NCI-H2107 treated with DMSO at 0.1 percent for 48 hours (cell line): Measurements from ENCODE around the gene GAL3ST1.
"Not testable (repeated sequence)": the region's sequence is repeated elsewhere in the genome, so short reads cannot be mapped to it uniquely, and the experiment has no call there.

Experiments
- DNase-seq: peaks from one replicate; lab custom pipeline; 2025; ENCODE audit not compliant: unreplicated experiment; lab: John Stamatoyannopoulos, UW

Gene GAL3ST1

GRCh38 chr22:30598986-30599385 lies 24.5 kb upstream of the GAL3ST1 start:
- DNase-seq: no peak

GRCh38 chr22:30596886-30597285 lies 22.4 kb upstream of the GAL3ST1 start:
- DNase-seq: no peak

GRCh38 chr22:30596199-30596598 lies 21.7 kb upstream of the GAL3ST1 start:
- no peak for DNase-seq

- not testable (repeated sequence) for DNase-seq
These were observed 17.9 kb upstream of the GAL3ST1 start for GRCh38 chr22:30592360-30592713.

- DNase-seq: peak; percentile 95
These were observed 17.3 kb upstream of the GAL3ST1 start, which contains the start of gene PES1 for GRCh38 chr22:30591588-30592359. Gene PES1 (minus strand): TSS chr22:30591910. CDS start chr22:30591833, 77 bp downstream.

- no peak for DNase-seq
These were observed 16.7 kb upstream of the GAL3ST1 start for GRCh38 chr22:30591191-30591587.

- no peak for DNase-seq
These were observed 11.9 kb upstream of the GAL3ST1 start for GRCh38 chr22:30586414-30586813.

GRCh38 chr22:30584441-30584840 lies 10.0 kb upstream of the GAL3ST1 start:
- DNase-seq: no peak

- no peak for DNase-seq
These were observed 8.5 kb upstream of the GAL3ST1 start for GRCh38 chr22:30582788-30583545.

- DNase-seq: no peak
These were observed 7.6 kb upstream of the GAL3ST1 start for GRCh38 chr22:30582051-30582450.

- DNase-seq: no peak
These were observed 6.4 kb upstream of the GAL3ST1 start for GRCh38 chr22:30580896-30581295.

- no peak for DNase-seq
These were observed 4.0 kb upstream of the GAL3ST1 start for GRCh38 chr22:30578481-30578880.

GRCh38 chr22:30575859-30576258 lies 1.4 kb upstream of the GAL3ST1 start:
- no peak for DNase-seq

GRCh38 chr22:30574997-30575671 lies 669 bp upstream of the GAL3ST1 start:
- DNase-seq: no peak

GRCh38 chr22:30573594-30574094 lies 821 bp downstream of the GAL3ST1 start:
- peak; percentile 37 for DNase-seq

- no peak for DNase-seq
These were observed 1.4 kb downstream of the GAL3ST1 start for GRCh38 chr22:30572840-30573593.

GRCh38 chr22:30572210-30572609 lies 2.3 kb downstream of the GAL3ST1 start:
- no peak for DNase-seq

- no peak for DNase-seq
These were observed 4.7 kb downstream of the GAL3ST1 start for GRCh38 chr22:30569674-30570202.

- DNase-seq: no peak
These were observed 6.2 kb downstream of the GAL3ST1 start for GRCh38 chr22:30568137-30568805.

- DNase-seq: not testable (repeated sequence)
These were observed 7.2 kb downstream of the GAL3ST1 start for GRCh38 chr22:30567277-30567676.
